HG03139 (cell line): ENCODE measurements around the gene TEAD1.

Experiments used
- ATAC-seq: cut with Tn5 transposase; IDR thresholded peaks from one replicate; pipeline ENCODE4 v1.9.1; 2021; ENCODE audit not compliant: unreplicated experiment

TEAD1 gene

DNA sequence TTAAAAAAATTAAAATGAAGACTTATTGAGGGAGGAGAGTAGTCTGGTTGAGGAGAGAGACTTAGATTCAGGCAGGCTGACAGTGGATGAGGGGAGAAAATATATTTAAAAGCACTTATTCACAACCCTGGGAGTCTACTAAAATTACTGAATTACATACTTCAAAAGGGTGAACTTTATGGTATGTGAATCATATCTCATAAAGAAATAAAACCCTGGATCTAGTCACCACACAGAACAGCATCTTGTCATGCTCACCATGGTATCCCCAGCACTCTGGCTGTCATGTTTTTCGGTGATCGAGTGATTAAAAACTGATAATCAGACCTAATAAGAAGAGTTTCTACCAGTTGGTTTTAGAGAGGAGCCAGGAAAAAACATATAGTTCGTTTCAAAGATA lies 11.0 kb downstream of the TEAD1 start:
- ATAC-seq = no peak

DNA sequence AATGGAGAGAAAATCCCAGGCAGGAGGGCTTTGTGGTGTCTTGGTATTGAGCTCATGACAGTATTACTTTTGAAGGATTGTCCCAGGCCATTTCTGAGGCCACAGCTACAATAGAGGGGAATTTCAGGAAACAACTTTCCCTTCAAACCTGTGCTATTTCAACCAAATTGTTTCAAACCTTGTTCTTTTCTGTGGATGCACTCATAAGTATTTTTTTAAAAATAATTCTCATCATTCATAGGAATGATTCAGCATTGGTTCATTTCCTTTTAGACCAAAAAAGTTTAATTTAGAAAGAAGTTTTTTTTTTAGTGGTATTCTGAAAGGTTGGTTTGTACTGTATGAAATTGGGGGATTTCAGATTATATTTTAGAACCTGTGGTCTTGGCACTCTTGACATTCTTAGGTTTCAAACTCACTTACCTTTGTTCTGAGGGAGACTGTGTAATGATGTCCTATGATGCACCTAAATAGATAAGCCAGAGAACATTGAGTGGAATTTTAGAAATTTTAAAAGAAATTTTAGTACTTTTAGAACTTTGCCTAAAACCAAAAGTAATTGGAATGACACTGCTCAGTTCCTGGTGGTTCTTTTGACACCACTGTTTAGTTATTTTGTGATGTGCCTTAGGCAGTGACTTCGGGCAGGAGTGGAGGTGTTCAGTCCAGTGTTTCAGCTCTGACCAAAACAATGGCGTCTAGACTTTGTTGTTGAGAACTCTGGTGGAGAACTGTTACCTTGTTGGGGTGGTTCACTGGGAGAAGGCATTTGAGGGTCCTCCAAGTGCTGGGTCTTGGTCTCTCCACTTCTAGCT lies 12.2 kb downstream of the TEAD1 start:
- no peak for ATAC-seq

DNA sequence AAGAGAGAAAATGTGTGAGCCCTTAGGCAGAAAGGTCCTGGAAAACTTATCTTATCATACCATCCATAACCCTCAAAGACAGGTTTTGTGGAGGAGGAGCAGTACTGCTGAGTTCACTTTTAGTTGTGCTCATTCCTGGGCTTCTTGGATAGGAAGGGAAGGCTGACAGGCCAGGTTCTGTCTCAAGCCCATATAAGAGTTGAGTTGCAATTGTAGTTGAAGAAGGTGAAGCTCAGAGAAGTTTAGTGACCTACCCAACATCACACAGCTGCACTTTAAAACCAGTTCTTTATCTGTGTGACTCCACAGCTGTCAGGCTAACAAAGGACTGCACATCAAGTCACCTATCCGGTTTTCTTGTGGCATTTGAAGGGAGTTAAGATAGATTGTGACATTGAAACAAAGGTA lies 13.0 kb downstream of the TEAD1 start:
- no peak for ATAC-seq

DNA sequence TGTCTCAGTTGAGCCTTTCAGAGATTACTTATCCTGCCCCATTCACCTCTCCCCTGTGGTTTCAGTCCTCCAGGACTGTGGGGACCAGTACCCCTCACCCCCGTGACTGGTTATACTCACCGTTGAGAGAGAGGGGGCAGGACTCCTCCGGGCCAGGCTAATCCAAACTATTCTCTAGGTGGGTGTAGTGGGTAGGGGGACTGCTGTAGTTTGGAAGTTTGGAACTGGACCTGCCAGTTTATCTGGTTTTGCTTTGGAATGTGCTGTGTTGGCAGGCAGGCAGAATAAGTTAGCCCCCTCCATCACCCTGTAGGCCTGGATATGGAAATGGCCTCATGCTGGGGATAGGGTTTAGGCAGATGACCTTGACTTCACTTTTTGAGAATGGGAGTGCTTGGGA lies 13.5 kb downstream of the TEAD1 start:
- no peak for ATAC-seq

DNA sequence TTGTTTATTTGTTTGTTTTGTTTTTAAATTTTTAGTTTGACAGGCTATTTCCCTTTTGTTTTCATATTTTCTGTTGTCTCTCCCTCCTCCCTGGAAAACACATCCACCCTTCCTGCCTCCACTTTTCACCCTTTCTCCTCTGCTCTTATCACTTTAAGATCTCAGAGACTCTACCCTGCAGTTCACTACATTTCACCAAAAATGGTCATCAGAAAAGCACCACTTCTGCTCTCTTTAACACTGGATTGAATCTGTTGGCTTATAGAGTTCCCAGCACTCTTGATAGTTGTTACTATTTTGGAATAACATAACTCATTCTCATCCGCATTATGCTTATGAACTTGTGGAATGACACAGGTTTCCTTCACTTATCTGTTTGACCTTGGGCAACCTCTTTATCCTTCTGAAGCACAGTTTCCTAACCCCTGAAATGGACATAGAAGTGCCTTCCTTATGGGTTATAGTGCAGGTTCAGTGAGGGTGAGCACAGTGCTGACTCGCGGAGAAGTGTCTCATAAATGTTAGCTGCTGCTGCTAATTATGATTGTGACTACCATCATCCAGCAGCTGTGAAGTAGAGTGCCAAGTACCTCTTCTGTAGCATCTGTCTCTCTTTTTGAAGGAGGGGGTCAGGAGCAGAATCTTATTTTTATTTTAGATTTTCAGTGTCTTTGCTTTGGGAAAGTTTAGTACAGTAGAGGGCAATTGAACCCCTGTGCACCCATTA lies 15.0 kb downstream of the TEAD1 start:
- no peak for ATAC-seq

DNA sequence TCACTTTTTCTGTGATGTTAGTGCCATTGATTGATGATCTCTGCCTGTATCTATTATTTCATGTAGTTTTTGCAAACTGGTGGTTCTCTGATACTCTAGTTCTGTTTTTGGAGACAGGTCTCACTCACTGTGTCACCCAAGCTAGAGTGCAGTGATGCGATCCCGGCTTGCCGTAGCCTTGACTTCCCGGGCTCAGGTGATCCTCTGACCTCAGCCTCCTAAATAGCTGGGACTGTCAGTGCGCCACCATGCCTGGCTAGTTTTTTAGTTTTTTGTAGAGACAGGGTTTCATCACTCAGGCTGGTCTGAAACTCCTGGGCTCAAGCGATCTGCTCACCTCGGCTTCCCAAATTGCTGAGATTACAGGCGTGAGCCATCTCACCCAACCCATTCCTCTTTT lies 16.4 kb downstream of the TEAD1 start:
- no peak for ATAC-seq

DNA sequence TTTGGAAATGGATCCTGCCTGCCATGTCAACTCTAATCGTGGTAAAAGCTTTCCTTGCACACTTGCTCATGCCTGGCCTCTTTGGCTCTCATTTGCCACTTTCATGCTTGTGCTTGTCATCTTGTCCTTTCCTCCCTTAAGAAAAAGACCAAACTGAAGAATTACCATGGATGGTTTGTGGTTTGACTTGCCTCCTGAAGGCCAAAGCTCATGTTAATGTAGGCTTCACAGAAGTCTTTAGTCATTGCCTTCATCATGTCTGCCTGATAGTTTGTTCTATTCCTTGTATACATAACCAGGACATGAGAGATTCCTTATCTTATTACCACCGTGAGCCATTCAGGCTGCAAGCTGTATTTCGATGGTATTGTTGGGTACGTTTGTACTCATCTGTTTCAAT lies 17.3 kb downstream of the TEAD1 start:
- no peak for ATAC-seq

DNA sequence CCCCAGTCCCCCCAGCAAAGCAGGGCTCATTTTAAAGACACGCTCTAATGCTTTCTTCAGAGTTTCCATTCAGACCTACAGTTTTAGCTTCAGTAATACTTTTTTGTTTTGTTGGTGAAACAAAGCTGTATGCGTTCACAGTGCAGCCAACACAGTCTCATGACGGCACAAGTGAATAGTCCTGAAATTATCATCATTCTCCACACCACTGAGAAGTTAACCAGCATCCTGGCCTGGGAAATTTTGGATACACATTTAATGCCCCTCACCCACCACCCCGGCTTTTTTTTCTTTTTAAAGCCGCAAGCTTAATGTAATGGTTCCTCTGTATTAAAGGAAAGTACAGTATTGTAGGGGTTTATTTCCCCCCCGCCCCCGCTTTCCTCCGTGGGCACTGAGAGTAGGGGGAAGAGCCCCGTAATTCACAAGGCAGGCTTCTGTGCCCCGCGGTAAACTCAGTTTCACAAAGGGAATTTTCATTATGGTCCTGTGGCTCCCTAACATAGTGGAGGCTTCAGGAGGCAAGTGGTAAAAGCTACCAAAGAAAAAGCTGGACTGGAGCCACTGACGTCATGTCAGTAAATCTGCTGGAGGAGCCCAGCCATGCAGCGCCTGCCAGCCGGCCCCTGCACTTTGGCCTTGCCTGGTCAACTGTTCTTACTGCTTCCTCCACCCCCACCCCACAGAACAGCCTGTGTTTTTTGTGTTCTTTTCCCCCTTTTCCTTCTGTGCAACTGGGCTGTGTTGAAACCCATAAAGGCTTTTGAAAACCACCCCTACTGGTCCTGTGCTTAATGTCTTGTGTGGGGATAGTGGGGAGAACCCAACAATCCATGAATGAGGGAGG lies 18.2 kb downstream of the TEAD1 start:
- ATAC-seq = no peak

DNA sequence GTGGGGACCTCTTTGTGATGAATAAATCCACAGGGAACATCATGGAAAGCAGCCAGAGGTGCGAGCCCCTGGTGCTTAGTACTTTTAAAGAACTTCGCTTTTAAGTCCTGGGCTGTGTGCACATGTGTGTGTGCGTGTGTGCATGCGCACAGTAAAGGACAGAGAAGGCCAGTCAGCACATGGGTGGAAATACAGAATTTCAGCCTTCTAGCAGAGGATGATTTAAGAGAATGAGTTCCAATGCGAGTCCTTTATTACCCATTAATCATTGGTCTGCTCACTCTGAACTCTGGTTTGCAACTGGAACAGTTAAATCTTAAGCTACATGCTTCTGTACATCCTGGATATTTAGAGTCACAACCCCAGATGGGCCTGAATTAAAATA lies 18.9 kb downstream of the TEAD1 start:
- ATAC-seq = no peak

DNA sequence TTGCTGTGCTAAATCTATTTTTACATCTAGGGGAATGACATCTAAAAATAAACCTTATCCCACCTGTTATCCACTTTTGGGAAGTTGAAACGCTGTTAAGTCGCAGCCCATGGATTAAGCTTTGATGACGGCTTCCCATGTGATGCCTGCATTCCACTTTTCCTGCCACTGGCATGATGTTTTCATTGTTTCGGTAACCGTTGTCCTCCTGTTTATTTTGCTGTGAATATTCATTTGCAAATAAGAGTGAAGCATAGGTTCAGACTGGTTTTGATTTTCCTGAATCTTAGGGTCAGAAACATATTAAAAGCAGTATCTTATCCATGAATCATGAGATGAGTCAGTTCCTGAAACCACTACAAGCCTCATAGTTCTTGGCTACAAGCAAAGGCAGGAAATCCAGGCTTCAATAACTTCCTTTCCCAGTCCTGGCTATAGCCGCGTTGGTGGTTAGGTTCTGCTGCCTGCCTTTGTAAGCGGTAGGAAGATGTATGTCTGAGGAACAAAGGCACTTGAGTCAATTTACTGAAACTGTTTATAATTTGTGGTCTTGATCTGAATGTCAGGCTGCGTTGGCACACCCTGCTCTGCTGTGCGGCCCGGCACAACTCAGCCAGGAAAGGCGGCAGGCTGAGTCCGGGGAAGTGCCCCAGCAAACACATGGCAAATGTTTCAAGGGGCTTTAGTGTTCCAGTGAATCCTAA lies 19.4 kb downstream of the TEAD1 start:
- ATAC-seq = no peak

DNA sequence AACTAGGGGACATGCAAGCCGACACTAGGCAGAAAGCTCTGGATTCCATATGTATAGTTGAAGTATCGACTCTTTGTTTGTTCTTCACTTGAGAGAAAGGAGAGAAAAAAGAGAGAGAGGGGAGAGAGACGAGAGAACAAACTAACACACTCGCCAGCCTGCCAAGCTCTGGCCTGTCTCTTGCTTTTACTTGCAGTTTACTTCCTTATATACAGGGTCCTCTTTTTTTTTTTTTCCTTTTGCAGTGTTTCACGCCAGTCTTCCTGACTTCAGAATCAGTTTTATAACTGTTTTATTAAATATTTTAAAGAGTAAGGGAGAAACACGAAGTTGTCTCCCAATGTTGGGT lies 19.9 kb downstream of the TEAD1 start:
- no peak for ATAC-seq

DNA sequence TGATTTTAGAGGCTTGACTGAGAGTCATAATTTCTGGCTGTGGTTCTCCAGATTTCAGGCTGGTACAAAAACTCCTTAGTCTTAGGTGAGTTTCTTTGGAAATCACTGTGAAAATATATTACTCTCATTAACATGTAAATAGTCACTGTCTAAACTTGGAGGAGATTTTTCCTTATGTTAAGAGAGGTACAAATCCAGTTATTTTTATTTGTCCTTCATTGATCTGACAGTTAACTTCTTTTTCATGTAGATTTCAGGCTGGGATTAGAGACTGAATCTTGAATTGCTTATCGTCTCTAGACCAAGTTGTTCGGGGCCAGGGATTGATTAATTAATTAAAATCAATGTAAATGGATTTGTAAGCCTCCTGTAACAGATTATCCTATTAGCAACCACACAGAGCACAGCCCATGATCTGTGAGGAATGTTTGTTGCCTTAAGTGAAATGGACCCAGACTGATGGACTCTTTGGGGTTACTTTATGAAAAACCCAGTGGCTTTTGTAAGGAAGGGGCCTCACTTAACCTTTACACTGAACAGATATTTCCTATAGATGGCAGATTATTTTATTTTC lies 21.1 kb downstream of the TEAD1 start:
- no peak for ATAC-seq

DNA sequence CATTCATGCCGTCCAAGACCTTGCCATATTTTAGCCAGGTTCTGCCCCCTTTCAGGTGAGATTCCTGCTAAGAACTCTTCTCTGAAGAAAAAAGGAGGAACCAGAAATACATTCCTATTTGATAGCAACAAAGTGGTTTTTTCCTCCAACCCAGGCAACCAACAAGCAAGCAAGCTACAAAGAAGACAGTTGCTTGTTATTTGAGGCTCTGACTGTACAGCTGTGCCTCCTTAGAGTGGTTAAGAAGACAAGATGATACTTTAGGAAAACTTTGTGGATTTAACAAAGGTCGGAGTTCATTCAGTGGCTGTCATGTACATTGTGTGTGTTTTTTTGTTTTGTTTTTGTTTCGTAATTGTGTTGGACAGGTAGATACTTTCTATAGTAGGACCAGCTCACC lies 21.7 kb downstream of the TEAD1 start:
- no peak for ATAC-seq

DNA sequence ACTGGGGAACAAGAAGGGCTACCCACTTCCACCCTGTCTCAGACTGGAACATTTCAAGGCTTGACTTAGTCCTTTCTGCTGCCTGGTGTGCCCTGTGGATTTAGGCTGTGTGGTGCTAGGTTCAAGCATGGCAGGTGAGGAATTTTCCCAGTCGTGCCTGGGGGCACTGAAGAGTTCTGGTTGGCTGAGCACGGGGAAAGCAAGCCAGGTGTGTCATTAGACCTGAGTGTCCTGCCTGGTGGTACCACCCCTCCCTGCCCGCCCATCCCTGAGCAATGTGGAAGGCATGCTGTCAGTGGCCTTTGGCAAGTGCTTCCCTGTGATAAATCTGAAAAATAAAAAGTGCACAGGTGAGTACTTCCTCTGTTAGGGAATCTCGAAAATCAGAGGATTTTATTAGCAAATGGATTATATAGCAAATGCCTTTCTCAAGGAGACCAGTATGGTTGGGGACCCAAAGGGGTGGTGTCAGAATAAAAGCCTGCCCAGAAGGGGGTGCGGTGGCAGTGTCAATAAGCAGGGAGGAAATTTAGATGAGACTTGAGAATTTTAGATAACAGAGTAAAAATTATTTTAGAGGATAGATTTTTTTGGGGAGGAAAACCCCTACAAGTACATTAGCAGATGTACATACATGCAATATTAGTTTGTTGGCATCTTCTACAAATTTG lies 22.8 kb downstream of the TEAD1 start:
- ATAC-seq = no peak

DNA sequence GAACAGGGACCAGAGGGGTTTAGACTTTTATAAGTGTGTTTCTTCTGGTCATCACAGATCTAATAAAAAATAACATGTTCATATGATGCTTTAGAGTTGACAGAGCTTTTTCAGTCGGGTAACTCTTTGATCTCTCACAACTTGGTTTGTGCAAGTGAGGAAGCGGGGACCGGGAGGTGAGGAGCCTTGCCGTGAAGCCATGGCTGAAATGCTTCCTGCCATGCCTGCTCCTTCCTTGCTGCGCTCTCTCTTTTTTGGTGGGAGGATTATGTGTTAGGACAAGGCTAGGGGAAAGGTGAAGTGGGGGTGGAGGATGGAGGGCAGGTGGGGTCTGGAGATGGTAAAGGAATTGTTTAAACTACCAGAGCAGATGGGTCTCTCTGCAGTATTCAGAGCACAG lies 23.8 kb downstream of the TEAD1 start:
- ATAC-seq = no peak

DNA sequence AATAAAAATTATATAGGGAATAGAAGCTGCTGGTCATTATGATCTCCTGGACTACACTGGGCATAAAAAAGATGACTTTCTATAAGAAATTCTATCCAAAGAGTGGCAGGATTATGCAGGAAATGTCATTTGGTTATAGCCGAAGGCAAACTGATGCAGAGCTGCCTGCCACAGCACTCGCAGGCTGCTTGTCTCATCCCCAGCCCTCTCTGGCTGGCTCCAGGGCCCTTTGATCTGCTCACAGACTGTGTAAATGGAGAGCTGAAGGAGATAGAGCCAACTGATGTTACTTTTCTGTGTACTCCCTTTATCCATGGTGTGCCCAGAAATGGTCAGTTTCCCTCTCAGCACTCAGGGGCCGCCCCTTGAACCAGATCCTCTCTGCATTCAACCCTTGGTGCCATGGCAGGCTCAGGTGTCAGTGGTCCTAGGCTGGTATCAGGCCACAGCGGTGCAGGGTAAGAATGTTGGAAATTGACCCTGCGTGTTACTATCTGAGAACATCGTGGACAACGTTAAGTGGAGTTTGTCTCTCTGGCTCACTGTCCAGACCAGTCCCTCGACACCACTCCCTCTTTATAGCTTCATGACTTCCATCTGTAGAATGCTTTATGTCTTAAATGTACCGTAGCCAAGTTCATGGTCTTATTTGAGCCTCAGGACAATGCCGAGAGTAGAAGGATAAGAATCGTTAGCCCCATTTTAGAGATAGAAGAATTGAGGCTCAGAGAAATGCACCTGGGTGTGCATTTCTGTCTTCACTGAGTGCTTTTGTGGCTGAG lies 27.8 kb downstream of the TEAD1 start:
- ATAC-seq = no peak

DNA sequence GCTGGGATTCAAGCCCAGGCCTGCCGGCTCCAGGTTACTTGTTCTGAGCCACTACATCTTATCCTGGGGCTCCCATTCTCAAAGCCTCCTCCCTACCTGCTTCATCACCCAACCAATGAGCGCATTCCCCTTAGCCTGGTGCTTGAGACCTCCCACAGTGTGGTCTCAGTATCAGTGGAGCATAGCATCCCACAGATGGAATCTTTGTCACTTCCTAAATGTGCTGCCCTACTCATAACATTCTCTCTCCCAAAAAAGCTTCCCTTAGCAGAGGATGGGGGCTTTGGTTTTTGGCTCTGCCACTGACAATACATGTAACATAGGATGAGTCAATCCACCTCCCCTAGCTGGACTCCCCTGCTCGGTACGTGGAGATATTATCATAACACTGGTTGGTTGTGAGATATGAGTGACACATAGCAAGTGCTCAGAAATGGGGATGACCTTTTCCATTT lies 28.8 kb downstream of the TEAD1 start:
- ATAC-seq = no peak

DNA sequence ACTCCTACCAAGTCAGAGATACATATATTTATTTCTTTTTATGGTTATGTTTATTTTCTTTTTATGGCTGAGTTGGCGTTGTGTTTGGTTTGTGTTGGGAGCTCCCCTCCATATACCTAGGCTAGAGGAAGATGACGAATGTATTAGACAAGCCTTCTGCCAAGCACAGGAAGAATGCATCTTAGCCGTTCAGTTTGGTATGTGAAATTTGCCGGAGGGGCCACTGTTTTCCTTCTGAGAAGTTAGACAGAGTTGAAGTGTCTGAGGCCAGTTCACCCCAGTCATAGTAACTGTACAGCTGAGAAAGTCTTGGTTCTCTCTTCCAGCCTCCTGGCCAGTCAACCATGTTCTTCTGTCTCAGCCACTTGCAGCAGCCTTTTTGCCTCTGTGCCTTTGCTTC lies 29.8 kb downstream of the TEAD1 start:
- no peak for ATAC-seq

DNA sequence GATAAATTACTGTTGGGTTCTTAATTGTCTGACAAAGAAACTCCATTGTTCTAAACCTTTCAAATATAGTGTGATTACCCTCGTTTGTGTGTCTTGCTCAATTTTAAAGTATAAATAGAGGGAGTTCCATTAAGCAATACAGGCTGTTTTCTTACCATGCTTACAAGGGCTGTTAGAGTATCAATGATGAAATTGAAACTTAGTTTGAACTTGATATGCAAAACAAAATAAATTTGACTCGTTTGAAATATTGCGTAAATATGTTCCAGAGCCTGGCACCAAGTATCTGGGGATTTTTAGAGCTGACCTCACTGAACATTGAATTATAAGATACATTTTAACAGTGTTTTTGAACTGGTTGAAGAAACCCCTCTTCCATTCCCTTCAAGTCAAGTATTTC lies 31.7 kb downstream of the TEAD1 start:
- ATAC-seq = no peak
